Neutrophil (primary cell): ENCODE measurements around the gene INPP5F.
"Not testable (repeated sequence)": the region's sequence is repeated elsewhere in the genome, so short reads cannot be mapped to it uniquely, and the experiment has no call there.

Source experiments
- H3K27ac ChIP-seq: fragments of 200-600 bp; sonication (generic); 2 replicates; pipeline ENCODE4 v1.5.1; 2016; ENCODE audit warnings: mild to moderate bottlenecking, moderate library complexity
- H3K27me3 ChIP-seq: fragments of 200-600 bp; sonication (generic); 2 replicates; pipeline ENCODE4 v1.6.0; 2016; ENCODE audit warnings: mild to moderate bottlenecking
- H3K36me3 ChIP-seq: fragments of 200-600 bp; sonication (generic); 2 replicates; pipeline ENCODE4 v1.5.1; 2017
- H3K4me1 ChIP-seq, 2 experiments: fragments of 200-600 bp in 1 of 2; sonication (generic) in 1 of 2; 1 replicate in 1 of 2; 2 replicates in 1 of 2; pipeline versions ENCODE4 v1.5.1 to v1.6.1; 2013 to 2016; ENCODE audit warnings: low read depth in 1 of 2, low read length in 1 of 2, mild to moderate bottlenecking in 1 of 2, moderate library complexity in 1 of 2; ENCODE audit not compliant: control insufficient read depth in 1 of 2, insufficient read depth in 1 of 2
- H3K4me3 ChIP-seq, 2 experiments: fragments of 200-600 bp in 1 of 2; sonication (generic) in 1 of 2; 1 replicate in 1 of 2; 2 replicates in 1 of 2; pipeline ENCODE4 v1.5.1; 2013 to 2016; ENCODE audit warnings: low read depth in 1 of 2, low read length in 1 of 2, mild to moderate bottlenecking in 1 of 2, moderate library complexity in 1 of 2
- H3K9me3 ChIP-seq: fragments of 200-600 bp; sonication (generic); 2 replicates; pipeline ENCODE4 v1.5.1; 2016
- TF ChIP-seq, protein P1 (sequence below): fragments of 200-600 bp; sonication (generic); IDR thresholded peaks from 2 replicates; pipeline ENCODE4 v1.5.1; 2016; ENCODE audit warnings: antibody characterized with exemption

INPP5F gene

DNA sequence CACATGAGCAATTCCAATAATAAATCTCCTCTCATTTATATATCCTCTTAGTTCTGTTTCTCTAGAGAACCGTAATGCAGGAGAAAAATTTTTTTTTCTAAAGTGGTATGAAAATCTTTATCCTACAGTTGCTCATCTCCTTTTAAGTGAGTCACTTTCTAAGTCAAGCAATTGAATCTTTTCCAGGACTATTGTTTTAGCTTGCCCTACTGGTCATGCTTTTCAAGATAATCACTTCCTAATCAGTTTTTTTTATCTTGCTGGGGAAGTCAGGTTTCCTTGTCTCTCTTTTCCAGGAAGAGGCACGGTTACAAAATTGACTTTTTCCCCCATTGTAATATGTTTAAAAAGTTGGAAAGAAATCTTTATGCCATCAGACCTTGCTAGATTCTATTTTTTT lies 44.0 kb downstream of the INPP5F start:
- no peak overlapping the region for H3K27ac ChIP-seq
- no peaks in the 10 kb centered on the region for H3K36me3 ChIP-seq
- no peaks in the 10 kb centered on the region for H3K27me3 ChIP-seq
- TF ChIP-seq, protein P1, sequence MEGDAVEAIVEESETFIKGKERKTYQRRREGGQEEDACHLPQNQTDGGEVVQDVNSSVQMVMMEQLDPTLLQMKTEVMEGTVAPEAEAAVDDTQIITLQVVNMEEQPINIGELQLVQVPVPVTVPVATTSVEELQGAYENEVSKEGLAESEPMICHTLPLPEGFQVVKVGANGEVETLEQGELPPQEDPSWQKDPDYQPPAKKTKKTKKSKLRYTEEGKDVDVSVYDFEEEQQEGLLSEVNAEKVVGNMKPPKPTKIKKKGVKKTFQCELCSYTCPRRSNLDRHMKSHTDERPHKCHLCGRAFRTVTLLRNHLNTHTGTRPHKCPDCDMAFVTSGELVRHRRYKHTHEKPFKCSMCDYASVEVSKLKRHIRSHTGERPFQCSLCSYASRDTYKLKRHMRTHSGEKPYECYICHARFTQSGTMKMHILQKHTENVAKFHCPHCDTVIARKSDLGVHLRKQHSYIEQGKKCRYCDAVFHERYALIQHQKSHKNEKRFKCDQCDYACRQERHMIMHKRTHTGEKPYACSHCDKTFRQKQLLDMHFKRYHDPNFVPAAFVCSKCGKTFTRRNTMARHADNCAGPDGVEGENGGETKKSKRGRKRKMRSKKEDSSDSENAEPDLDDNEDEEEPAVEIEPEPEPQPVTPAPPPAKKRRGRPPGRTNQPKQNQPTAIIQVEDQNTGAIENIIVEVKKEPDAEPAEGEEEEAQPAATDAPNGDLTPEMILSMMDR: no peak
- no peaks in the 10 kb centered on the region for H3K4me1 ChIP-seq
- no peak overlapping the region for H3K4me3 ChIP-seq
- H3K9me3 ChIP-seq: no peaks in the 10 kb centered on the region

DNA sequence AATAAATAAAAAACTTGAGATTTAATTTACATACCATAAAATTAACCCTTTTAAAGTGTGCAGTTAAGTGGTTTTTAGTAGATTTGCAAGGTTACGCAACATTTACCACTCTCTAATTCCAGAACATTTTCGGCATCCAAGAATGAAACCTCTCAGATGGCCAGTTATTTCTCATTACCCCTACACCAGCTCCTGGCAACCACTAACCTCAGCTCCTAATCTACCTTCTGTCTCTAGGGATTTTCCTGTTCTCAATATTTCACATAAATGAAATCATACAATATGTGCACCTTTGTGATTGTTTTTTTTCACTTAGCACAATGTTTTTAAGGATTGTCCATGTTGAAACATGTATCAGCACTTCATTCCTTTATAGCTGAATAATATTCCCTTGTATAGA lies 45.1 kb downstream of the INPP5F start:
- Histone ChIP-seq H3K4me1 (no peaks in the 10 kb centered on the region), H3K36me3 (no peaks in the 10 kb centered on the region), H3K9me3 (no peaks in the 10 kb centered on the region), H3K27me3 (no peaks in the 10 kb centered on the region), H3K27ac (no peak overlapping the region), H3K4me3 (no peak overlapping the region)
- TF ChIP-seq, protein P1: no peak

DNA sequence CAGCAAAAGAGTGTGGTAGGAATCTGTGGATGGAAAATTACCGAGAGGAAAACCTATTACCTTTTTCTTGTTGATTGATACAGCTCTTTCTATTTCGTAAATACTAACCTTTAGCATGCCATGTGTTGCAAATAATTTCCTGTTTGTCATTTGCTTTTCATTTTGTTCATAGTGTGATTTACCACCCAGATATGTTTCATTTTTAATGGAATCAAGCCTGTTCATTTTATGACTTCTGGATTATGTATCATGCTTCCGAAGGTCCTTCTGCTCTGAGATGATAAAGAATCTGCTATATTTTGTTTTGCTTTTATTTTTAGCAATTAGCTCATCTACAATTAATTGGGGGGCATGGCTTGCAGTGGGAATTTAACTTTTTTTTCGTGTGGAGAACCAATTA lies 46.5 kb downstream of the INPP5F start:
- H3K9me3 ChIP-seq: no peaks in the 10 kb centered on the region
- no peaks in the 10 kb centered on the region for H3K36me3 ChIP-seq
- H3K27me3 ChIP-seq: no peaks in the 10 kb centered on the region
- no peak overlapping the region for H3K4me3 ChIP-seq
- H3K4me1 ChIP-seq: no peaks in the 10 kb centered on the region
- TF ChIP-seq, protein P1: no peak
- no peak overlapping the region for H3K27ac ChIP-seq

DNA sequence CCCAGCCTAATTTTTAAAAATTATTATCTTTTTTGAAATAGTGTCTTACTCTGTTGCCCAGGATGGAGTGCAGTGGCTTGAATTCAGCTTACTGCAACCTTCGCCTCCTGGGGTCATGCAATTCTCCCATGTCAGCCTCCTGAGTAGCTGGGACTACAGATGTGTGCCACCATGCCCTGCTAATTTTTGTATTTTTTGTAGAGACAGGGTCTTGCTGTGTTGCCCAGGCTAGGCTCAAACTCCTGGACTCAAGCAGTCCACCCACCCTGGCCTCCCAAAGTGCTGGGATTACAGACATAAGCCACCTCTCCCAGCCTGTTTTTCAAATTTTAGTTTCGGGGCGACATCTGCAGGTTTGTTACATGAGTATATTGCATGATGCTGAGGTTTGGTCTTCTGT lies 47.2 kb downstream of the INPP5F start:
- not testable (repeated sequence) for H3K27me3 ChIP-seq, H3K27ac ChIP-seq, H3K4me3 ChIP-seq, H3K36me3 ChIP-seq, H3K9me3 ChIP-seq, H3K4me1 ChIP-seq

DNA sequence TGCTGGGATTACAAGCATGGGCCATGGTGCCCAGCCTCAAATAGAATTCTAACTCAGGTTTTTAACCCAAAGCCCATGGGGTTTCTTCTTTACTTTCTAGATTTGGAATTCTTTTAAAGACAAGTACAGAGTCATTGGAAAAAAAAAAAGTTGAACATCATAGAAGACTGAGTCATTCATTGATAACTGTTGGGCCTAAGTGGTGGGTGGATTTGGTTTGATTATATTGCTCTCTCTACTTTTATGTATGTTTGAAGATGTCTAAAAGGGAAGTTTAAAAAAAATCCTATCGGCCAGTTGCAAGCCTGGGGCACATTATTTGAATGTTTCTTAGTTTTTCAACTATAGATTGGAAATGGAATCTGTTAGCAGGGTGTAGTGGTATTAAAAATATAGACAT lies 49.7 kb downstream of the INPP5F start:
- TF ChIP-seq, protein P1: no peak
- Histone ChIP-seq H3K27me3 (no peaks in the 10 kb centered on the region), H3K4me3 (no peak overlapping the region), H3K36me3 (no peaks in the 10 kb centered on the region), H3K9me3 (no peaks in the 10 kb centered on the region), H3K27ac (no peak overlapping the region), H3K4me1 (no peaks in the 10 kb centered on the region)

DNA sequence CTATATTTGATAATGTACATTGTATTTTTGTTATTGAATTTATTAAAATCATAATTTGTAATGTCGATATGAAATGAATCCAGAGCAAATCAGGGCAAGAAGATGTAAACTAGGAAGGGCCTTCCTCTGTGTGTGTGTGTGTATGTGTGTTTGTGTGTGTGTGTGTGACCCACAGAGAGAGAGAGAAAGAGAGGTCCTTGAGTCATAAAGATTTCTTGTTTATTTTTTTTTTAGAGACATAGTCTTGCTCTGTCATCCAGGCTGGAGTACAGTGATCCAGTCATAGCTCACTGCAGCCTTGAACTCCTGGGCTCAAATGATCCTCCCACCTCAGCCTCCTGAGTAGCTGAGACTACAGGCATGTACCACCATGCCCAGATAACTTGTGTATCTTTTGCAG lies 50.7 kb downstream of the INPP5F start:
- H3K27me3 ChIP-seq: no peaks in the 10 kb centered on the region
- H3K27ac ChIP-seq: no peak overlapping the region
- H3K4me1 ChIP-seq: no peaks in the 10 kb centered on the region
- no peaks in the 10 kb centered on the region for H3K36me3 ChIP-seq
- no peak overlapping the region for H3K4me3 ChIP-seq
- no peaks in the 10 kb centered on the region for H3K9me3 ChIP-seq
- TF ChIP-seq, protein P1: no peak
